ENCODE results near the gene SLC51A.

DNA sequence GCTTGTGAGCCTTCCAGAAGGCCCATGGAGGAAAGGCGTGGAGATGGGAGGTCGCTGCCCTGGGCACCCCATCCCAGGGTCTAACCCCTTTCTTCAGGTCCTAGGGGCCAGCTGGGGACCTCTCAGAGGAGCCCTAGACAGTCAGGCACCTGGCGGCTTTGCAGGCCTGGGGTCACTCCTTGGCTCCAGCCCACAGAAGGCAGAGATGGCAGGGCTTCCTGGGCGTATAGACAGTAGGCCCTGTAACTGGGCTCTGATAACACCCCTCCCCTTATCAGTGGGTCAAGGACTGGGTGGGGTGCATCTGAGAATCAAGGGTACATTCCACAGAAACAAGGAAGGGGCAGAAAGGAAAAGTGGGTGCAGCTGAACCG lies 21.8 kb upstream of the SLC51A start:
- TF ChIP-seq CTCF (IDR thresholded peaks at IDR 0.05; ENCODE audit: low read length) = no peak
- no peak for TF ChIP-seq EZH2 (IDR thresholded peaks at IDR 0.05; ENCODE audit: borderline replicate concordance, low read length)

All from OCI-LY1 (cell line).